ENCODE results near the gene PRF1. TPM values are rescaled to one million over a fixed set of nuclear protein-coding genes. Genes with fewer than 3 reads are reported as not detected.

The PRF1 gene
- total and polyA plus RNA-seq, 2 donors from 2014 or later: 1.4 to 8.8 TPM

GRCh38 chr10:70588859-70589570 is 13.5 kb downstream of the PRF1 start:
- Histone ChIP-seq H3K27ac (ENCODE audit: low read depth in 2 of 2, low read length in 2 of 2) (no peak overlapping the region), H3K4me3 (ENCODE audit: low read length in 3 of 3) (no peak overlapping the region), H3K36me3 (ENCODE audit: control insufficient read depth in 2 of 3, insufficient read depth in 3 of 3, low read length in 3 of 3) (no peaks in the 10 kb centered on the region), H3K9ac (ENCODE audit: low read length in 3 of 3) (no peak overlapping the region), H3K27me3 (ENCODE audit: control insufficient read depth, insufficient read depth, low read length) (no peaks in the 10 kb centered on the region), H3K4me1 (ENCODE audit: control insufficient read depth in 2 of 3, insufficient read depth in 2 of 3, low read depth in 1 of 3, low read length in 3 of 3) (no peaks in the 10 kb centered on the region), H3K9me3 (ENCODE audit: control insufficient read depth in 2 of 3, insufficient read depth in 1 of 3, low read length in 3 of 3) (no peaks in the 10 kb centered on the region)
- no peak for DNase-seq
- intact Hi-C loops (cut with DNase I): no loop called here
- FAIRE-seq: no peak
- TF ChIP-seq, protein P1, sequence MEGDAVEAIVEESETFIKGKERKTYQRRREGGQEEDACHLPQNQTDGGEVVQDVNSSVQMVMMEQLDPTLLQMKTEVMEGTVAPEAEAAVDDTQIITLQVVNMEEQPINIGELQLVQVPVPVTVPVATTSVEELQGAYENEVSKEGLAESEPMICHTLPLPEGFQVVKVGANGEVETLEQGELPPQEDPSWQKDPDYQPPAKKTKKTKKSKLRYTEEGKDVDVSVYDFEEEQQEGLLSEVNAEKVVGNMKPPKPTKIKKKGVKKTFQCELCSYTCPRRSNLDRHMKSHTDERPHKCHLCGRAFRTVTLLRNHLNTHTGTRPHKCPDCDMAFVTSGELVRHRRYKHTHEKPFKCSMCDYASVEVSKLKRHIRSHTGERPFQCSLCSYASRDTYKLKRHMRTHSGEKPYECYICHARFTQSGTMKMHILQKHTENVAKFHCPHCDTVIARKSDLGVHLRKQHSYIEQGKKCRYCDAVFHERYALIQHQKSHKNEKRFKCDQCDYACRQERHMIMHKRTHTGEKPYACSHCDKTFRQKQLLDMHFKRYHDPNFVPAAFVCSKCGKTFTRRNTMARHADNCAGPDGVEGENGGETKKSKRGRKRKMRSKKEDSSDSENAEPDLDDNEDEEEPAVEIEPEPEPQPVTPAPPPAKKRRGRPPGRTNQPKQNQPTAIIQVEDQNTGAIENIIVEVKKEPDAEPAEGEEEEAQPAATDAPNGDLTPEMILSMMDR (IDR thresholded peaks at IDR 0.05; ENCODE audit: borderline replicate concordance, extremely low read depth, insufficient read depth): no peak

DNA sequence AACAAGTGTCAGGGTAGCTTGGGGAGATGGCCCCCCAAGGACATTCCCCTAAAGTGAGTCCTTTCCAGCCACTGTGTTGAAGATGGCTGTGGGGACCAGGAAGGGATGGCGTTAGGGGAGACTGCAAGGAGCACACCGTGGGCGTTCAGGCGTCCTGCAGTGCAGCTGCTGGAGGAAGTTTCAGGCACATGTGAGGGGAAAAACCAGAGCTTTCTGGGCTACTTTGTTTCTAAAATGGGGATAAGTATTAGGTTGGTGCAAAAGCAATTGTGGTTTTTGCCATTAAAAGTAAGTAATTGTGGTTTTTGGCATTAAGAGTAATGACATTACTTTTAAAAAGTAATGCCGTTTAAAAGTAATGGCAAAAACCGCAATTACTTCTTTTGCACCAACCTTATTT is 14.3 kb downstream of the PRF1 start:
- TF ChIP-seq, protein P1 (IDR thresholded peaks at IDR 0.05; ENCODE audit: borderline replicate concordance, extremely low read depth, insufficient read depth): no peak
- Histone ChIP-seq H3K4me1 (ENCODE audit: control insufficient read depth in 2 of 3, insufficient read depth in 2 of 3, low read depth in 1 of 3, low read length in 3 of 3) (no peaks in the 10 kb centered on the region), H3K9ac (ENCODE audit: low read length in 3 of 3) (no peak overlapping the region), H3K36me3 (ENCODE audit: control insufficient read depth in 2 of 3, insufficient read depth in 3 of 3, low read length in 3 of 3) (no peaks in the 10 kb centered on the region), H3K9me3 (ENCODE audit: control insufficient read depth in 2 of 3, insufficient read depth in 1 of 3, low read length in 3 of 3) (no peaks in the 10 kb centered on the region), H3K27me3 (ENCODE audit: control insufficient read depth, insufficient read depth, low read length) (no peaks in the 10 kb centered on the region), H3K27ac (ENCODE audit: low read depth in 2 of 2, low read length in 2 of 2) (no peak overlapping the region), H3K4me3 (ENCODE audit: low read length in 3 of 3) (no peak overlapping the region)
- intact Hi-C loops (cut with DNase I): no loop called here
- DNase-seq (no peak), FAIRE-seq (no peak)

DNA sequence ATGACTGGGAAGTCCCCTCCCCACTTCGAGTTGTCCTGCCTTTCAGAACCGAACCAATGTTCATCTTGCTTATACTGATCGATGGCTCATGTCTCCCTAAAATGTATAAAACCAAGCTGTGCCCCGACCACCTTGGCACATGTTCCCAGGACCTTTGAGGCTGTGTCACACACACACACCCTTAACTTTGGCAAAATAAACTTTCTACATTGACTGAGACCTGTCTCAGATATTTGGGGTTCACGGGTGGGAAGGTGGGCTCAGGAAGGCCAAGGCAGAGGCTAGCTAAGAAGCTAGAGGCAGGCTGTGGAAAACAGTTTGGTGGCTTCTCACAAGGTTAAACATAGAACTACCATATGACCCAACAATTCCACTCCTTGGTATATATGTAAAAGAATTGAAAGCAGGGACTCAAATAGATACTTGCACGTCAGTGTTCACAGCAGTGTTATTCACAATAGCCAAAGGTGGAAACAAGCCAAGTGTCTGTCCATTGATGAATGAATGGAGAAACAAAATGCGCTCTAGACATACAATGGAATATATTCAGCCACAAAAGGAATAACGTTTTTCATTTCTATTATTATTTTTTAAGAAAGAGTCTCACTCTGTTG is 15.4 kb downstream of the PRF1 start:
- TF ChIP-seq, protein P1 (IDR thresholded peaks at IDR 0.05; ENCODE audit: borderline replicate concordance, extremely low read depth, insufficient read depth): no peak
- FAIRE-seq: no peak
- Histone ChIP-seq H3K27me3 (ENCODE audit: control insufficient read depth, insufficient read depth, low read length) (no peaks in the 10 kb centered on the region), H3K9ac (ENCODE audit: low read length in 3 of 3) (no peak overlapping the region), H3K36me3 (ENCODE audit: control insufficient read depth in 2 of 3, insufficient read depth in 3 of 3, low read length in 3 of 3) (no peaks in the 10 kb centered on the region), H3K27ac (ENCODE audit: low read depth in 2 of 2, low read length in 2 of 2) (no peak overlapping the region), H3K4me1 (ENCODE audit: control insufficient read depth in 2 of 3, insufficient read depth in 2 of 3, low read depth in 1 of 3, low read length in 3 of 3) (no peaks in the 10 kb centered on the region), H3K4me3 (ENCODE audit: low read length in 3 of 3) (no peak overlapping the region), H3K9me3 (ENCODE audit: control insufficient read depth in 2 of 3, insufficient read depth in 1 of 3, low read length in 3 of 3) (no peaks in the 10 kb centered on the region)
- no peak for DNase-seq
- intact Hi-C loops (cut with DNase I): no loop called here

Data from kidney (tissue), 14 donors.